Heart left ventricle (tissue), 16 donors: ENCODE data around the gene PAXX. TPM values are rescaled to one million over a fixed set of nuclear protein-coding genes. Genes with fewer than 3 reads are reported as not detected.

Experiments
- ATAC-seq, 4 donors: fragments of 200-7000 bp; cut with Tn5 transposase; one replicate each; pipeline ENCODE4 v1.9.1; 2020 to 2022; ENCODE audit warnings: moderate library complexity in 4 of 4, mild to moderate bottlenecking in 3 of 4, moderate number of reproducible peaks in 1 of 4
- DNase-seq, 5 donors: peaks; one replicate each; pipeline ENCODE4 v3.0.0-alpha.2; 2020
- H3K27ac ChIP-seq, 12 donors: fragments of 200-600 bp; sonication (generic) in 4 of 12; one replicate each; pipeline versions ENCODE4 v1.5.0 to v1.8.0; 2016 to 2022; ENCODE audit warnings: mild to moderate bottlenecking in 2 of 12
- H3K27me3 ChIP-seq, 9 donors: fragments of 200-600 bp; sonication (generic) in 2 of 9; one replicate each; pipeline versions ENCODE4 v1.5.1 to v1.8.0; 2016 to 2022; ENCODE audit warnings: mild to moderate bottlenecking in 3 of 9
- H3K36me3 ChIP-seq, 9 donors: fragments of 200-600 bp; sonication (generic) in 2 of 9; one replicate each; pipeline versions ENCODE4 v1.5.0 to v1.8.0; 2018 to 2022; ENCODE audit warnings: mild to moderate bottlenecking in 2 of 9
- H3K4me1 ChIP-seq, 12 donors: fragments of 200-600 bp; sonication (generic) in 4 of 12; one replicate each; pipeline versions ENCODE4 v1.5.0 to v1.8.0; 2016 to 2022; ENCODE audit warnings: mild to moderate bottlenecking in 3 of 12
- H3K4me3 ChIP-seq, 12 donors: fragments of 200-600 bp; sonication (generic) in 4 of 12; one replicate each; pipeline versions ENCODE4 v1.5.0 to v1.8.0; 2017 to 2022; ENCODE audit warnings: mild to moderate bottlenecking in 9 of 12, moderate library complexity in 4 of 12
- H3K9me3 ChIP-seq, 12 donors: fragments of 200-600 bp; sonication (generic) in 4 of 12; one replicate each; pipeline versions ENCODE4 v1.5.0 to v1.8.0; 2016 to 2022; ENCODE audit warnings: mild to moderate bottlenecking in 1 of 12
- POLR2A ChIP-seq, 2 donors: fragments of 450-650 bp; IDR thresholded peaks; one replicate each; pipeline ENCODE4 v1.6.1; 2017; ENCODE audit warnings: antibody characterized with exemption in 2 of 2, mild to moderate bottlenecking in 2 of 2, moderate library complexity in 2 of 2
- WGBS, 4 donors: extraction: QIAGEN DNeasy Blood & Tissue Kit in 2 of 4; methylation state at CpG; one replicate each; pipeline versions ENCODE4 v1.1.5 to v1.1.7; 2013 to 2018; 5-methylcytosine and 5-hydroxymethylcytosine counted together
- intact Hi-C, 10 donors: fragments of 100-400 bp; cut with DNase I; formaldehyde crosslinking; loops; one replicate each; pipeline versions ENCODE4 v1.11.1 to v1.14.2; 2022
- polyA plus RNA-seq, 2 donors: library from polyadenylated mRNA; stranded (reverse); fragments of 200-250 nt; gene quantifications; one replicate each; pipeline ENCODE4 v1.2.3, GENCODE V29; 2013
- total RNA-seq, 9 donors: library from RNA; depleted of rRNA in 2 of 9; stranded (reverse); fragments of >200 nt in 2 of 9; fragmentation: NEBNext Ultra II Directional in 3 of 9; extraction: Animal tissue kit (Norgen Biotek cat#: 25700) in 3 of 9; gene quantifications; one replicate each; pipeline versions ENCODE4 v1.1.0 to v1.2.4, GENCODE V29; 2016 to 2023
- TF ChIP-seq, protein P1 (sequence below), 12 donors: fragments of 200-600 bp; sonication (generic) in 4 of 12; IDR thresholded peaks; one replicate each; pipeline versions ENCODE4 v1.5.0 to v1.8.0; 2018 to 2022; ENCODE audit warnings: antibody characterized with exemption in 12 of 12, mild to moderate bottlenecking in 5 of 12
- donor health status: ischemic (EF 13 %, LVEDD 7.1; RV severe dilation, severe dysfunction).
- donor health status: healthy with polysubstance abuse.
- donor health status: DM: no; HTN: yes; CAD: no.
- donor health status: DM: no; HTN: no; CAD: no.
- donor health status: ischemic (EF 25% LVEDD 6.9; RV normal size, moderate dysfunction).
- donor health status: ischemic (EF 25% LVEDD 5.7; RV mildly dilated, moderate dysfunction).
- donor health status: healthy.
- donor health status: DM: yes; HTN: yes; CAD: no.
- donor health status: ischemic (EF 35%, LVEDD 5.7; RV mildly dilated, moderate dysfunction).
- donor health status: nonischemic (EF 11% LVEDD 7.7; RV severe dilation, severe dysfunction).
- donor health status: DM: yes; HTN: yes; CAD: no.
- donor health status: PGD.
- donor health status: ischemic (EF 29% LVEDD 5.4; RV normal size, mild dysfunction).
- donor health status: nonischemic (EF 23%, LVEDD 6.1; RV moderate dilation, normal function).

PAXX gene
- total and polyA plus RNA-seq, 11 donors, result 15.0 to 57.3 (median 20.9) TPM

DNA sequence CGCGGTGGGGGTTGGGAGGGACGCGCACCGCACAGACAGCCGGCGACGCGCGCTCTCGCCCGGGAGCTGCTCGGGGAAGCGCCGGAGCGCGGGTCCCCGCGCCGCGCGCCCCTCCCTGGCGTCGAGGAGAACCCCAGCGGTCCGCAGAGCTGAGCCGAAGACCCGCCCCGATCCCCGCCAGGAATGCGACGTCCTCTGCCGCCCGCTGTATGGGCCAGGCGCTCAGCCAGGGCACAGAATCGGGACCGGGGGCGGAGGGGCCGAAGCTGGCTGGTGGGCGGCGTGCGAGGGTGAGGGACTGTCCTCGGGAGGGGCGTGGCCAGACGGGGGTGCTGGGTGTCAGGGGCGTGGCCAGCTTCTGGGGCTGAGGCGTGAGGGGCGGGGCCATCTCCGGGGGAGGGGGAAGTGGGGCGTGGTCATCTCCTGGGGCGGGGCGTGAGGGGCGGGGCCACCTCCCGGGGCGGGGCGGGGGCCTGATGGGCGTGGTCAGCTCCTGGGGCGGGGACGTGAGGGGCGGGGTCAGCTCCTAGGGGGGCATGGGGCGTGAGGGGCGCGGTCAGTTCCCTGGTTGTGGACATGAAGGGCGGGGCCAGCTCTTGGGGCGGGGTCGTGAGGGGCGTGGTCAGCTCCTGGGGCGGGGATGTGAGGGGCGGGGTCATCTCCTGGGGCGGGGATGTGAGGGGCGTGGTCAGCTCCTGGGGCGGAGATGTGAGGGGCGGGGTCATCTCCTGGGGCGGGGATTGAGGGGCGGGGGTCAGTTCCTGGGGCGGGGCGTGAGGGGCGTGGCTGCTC is 14.0 kb upstream of the PAXX start:
- DNase-seq, result peak; percentile 88 to 93 (median 90)
- peak in 3 of 4 donors; percentile 31 to 55 (median 50) for ATAC-seq
- peaks cover 10 to 92% (median 66%) of the 10 kb centered on the region in 12 donors for H3K4me1 ChIP-seq
- 2 to 6% (median 3%) methylated on average over 14 to 78 of the region's 78 CpGs for WGBS, 4 donors
- H3K27me3 ChIP-seq, result peaks cover 0 to 9% (median 0%) of the 10 kb centered on the region in 9 donors
- peak overlapping the region; percentile 57 to 98 (median 88) for H3K27ac ChIP-seq
- intact Hi-C loops, result no loop called here
- H3K36me3 ChIP-seq, result no peaks in the 10 kb centered on the region
- peak overlapping the region; percentile 37 to 73 (median 62) for H3K4me3 ChIP-seq
- no peaks in the 10 kb centered on the region for H3K9me3 ChIP-seq
- TF ChIP-seq, protein P1, sequence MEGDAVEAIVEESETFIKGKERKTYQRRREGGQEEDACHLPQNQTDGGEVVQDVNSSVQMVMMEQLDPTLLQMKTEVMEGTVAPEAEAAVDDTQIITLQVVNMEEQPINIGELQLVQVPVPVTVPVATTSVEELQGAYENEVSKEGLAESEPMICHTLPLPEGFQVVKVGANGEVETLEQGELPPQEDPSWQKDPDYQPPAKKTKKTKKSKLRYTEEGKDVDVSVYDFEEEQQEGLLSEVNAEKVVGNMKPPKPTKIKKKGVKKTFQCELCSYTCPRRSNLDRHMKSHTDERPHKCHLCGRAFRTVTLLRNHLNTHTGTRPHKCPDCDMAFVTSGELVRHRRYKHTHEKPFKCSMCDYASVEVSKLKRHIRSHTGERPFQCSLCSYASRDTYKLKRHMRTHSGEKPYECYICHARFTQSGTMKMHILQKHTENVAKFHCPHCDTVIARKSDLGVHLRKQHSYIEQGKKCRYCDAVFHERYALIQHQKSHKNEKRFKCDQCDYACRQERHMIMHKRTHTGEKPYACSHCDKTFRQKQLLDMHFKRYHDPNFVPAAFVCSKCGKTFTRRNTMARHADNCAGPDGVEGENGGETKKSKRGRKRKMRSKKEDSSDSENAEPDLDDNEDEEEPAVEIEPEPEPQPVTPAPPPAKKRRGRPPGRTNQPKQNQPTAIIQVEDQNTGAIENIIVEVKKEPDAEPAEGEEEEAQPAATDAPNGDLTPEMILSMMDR (IDR thresholded peaks at IDR 0.05), result peak in 1 of 12 donors; percentile 18
- peak in 1 of 2 donors; percentile 47 for TF ChIP-seq POLR2A (IDR thresholded peaks at IDR 0.05)

DNA sequence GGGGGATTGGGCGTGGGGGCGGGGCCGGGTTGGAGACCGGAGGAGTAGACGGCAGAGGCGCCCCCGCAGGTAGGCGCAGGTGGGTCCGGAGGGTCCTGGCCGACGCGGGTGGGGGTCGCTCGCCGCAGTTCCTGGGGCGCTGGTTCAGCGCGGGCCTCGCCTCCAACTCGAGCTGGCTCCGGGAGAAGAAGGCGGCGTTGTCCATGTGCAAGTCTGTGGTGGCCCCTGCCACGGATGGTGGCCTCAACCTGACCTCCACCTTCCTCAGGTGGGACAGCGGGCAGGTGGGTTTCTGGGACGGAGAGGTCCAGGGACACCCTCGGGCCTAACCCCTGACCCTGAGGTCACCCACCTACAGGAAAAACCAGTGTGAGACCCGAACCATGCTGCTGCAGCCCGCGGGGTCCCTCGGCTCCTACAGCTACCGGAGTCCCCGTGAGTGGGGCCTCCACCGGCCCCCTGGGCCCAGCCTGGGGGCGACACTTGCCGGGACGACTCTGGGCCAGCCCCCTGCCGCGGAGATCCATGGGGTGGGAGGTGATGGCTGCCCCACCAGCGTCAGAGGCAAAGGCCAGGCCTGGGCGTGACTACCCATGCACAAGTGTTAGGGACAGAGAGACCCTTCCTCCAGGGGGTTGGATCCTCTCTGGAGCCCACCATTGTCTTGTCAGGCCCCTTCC is 13.2 kb upstream of the PAXX start:
- DNase-seq, result peak in 2 of 5 donors; percentile 28 to 60
- H3K27me3 ChIP-seq, result peaks cover 0 to 9% (median 0%) of the 10 kb centered on the region in 9 donors
- 58 to 71% (median 66%) methylated on average over 27 to 41 of the region's 41 CpGs for WGBS, 4 donors
- H3K9me3 ChIP-seq, result no peaks in the 10 kb centered on the region
- peak overlapping the region in 4 of 12 donors; percentile 10 to 47 (median 18) for H3K4me3 ChIP-seq
- peaks cover 10 to 94% (median 66%) of the 10 kb centered on the region in 12 donors for H3K4me1 ChIP-seq
- intact Hi-C loops, result no loop called here
- no peak for ATAC-seq
- TF ChIP-seq POLR2A (IDR thresholded peaks at IDR 0.05), result no peak
- TF ChIP-seq, protein P1 (IDR thresholded peaks at IDR 0.05), result no peak
- H3K27ac ChIP-seq, result peak overlapping the region in 9 of 12 donors; percentile 23 to 98 (median 76)
- no peaks in the 10 kb centered on the region for H3K36me3 ChIP-seq

GRCh38 chr9:136979769-136980587 is 12.2 kb upstream of the PAXX start:
- 82 to 90% (median 88%) methylated on average over 17 to 26 of the region's 26 CpGs for WGBS, 4 donors
- peak overlapping the region in 10 of 12 donors; percentile 32 to 98 (median 85) for H3K27ac ChIP-seq

More at GRCh38 chr9:136979769-136980587, 12.2 kb upstream of the PAXX start:
- ATAC-seq, result no peak
- H3K4me3 ChIP-seq, result peak overlapping the region in 1 of 12 donors; percentile 47
- H3K27me3 ChIP-seq, result peaks cover 0 to 19% (median 1%) of the 10 kb centered on the region in 9 donors
- TF ChIP-seq, protein P1 (IDR thresholded peaks at IDR 0.05), result no peak
- TF ChIP-seq POLR2A (IDR thresholded peaks at IDR 0.05), result no peak
- DNase-seq, result peak in 1 of 5 donors; percentile 33
- no peaks in the 10 kb centered on the region for H3K36me3 ChIP-seq
- peaks cover 10 to 92% (median 61%) of the 10 kb centered on the region in 12 donors for H3K4me1 ChIP-seq
- no peaks in the 10 kb centered on the region for H3K9me3 ChIP-seq
- intact Hi-C loops, result loop anchor here in 2 of 10 donors (5.0 kb wide), 2 partner anchors 33 to 188 kb away; partner anchors contain the start of genes C8G (in 1 of the 2) and TMEM141 (in 1 of the 2)
